HepG2 (cell line): ENCODE data around the gene SCN8A.

Experiments
- ATF7 ChIP-seq, 2 experiments: fragments of 450-650 bp in 1 of 2; sonication (generic) in 1 of 2; formaldehyde crosslinking in 1 of 2; IDR thresholded peaks; 2 replicates each; pipeline versions ENCODE4 v1.4.0 to v1.6.1; 2016 to 2020; ENCODE audit warnings: antibody characterized with exemption in 1 of 2, mild to moderate bottlenecking in 1 of 2, missing genetic modification reagents in 1 of 2
- EHMT2 ChIP-seq: fragments of 200-600 bp; sonication (generic); IDR thresholded peaks from 2 replicates; pipeline ENCODE4 v1.7.0; 2017; ENCODE audit warnings: antibody characterized with exemption, low read depth, low read length, borderline replicate concordance
- KLF16 ChIP-seq, 2 experiments: sonication (generic) in 1 of 2; formaldehyde crosslinking in 1 of 2; IDR thresholded peaks; 2 replicates each; pipeline versions ENCODE4 v1.6.1 to v1.8.0; 2016 to 2023; ENCODE audit warnings: missing genetic modification reagents in 2 of 2, missing compliant biosample characterization in 1 of 2
- ZBTB8A ChIP-seq: sonication (generic); formaldehyde crosslinking; IDR thresholded peaks from 2 replicates; pipeline ENCODE4 v1.4.0; 2020; ENCODE audit warnings: mild to moderate bottlenecking, low read depth, missing genetic modification reagents, borderline replicate concordance
- ZNF263 ChIP-seq: sonication (generic); formaldehyde crosslinking; IDR thresholded peaks from 2 replicates; pipeline ENCODE4 v1.4.0; 2020; ENCODE audit warnings: missing genetic modification reagents
- ZNF670 ChIP-seq: sonication (generic); formaldehyde crosslinking; IDR thresholded peaks from 2 replicates; pipeline ENCODE4 v1.8.0; 2022; ENCODE audit warnings: mild to moderate bottlenecking, missing genetic modification reagents, borderline replicate concordance
- ZUFSP ChIP-seq: sonication (generic); formaldehyde crosslinking; IDR thresholded peaks from 2 replicates; pipeline ENCODE4 v1.9.0; 2021; ENCODE audit warnings: missing genetic modification reagents, mild to moderate bottlenecking, borderline replicate concordance

GRCh38 chr12:51683763-51684357 lies 92.8 kb downstream of the SCN8A start:
- TF ChIP-seq EHMT2 (no peak), ZUFSP (CRISPR knock-in tag) (no peak), ATF7 (IDR thresholded peaks at IDR 0.05) (no peak), ATF7 (CRISPR knock-in tag; IDR thresholded peaks at IDR 0.05) (no peak), ZNF670 (no peak), KLF16 (CRISPR knock-in tag; IDR thresholded peaks at IDR 0.05) (no peak), ZBTB8A (CRISPR knock-in tag) (no peak), ZNF263 (CRISPR knock-in tag) (no peak)
